HepG2 (cell line): ENCODE results near the gene GLB1L3.

ENCODE experiments used
- CCDC6 ChIP-seq: sonication (generic); formaldehyde crosslinking; IDR thresholded peaks from 2 replicates; pipeline ENCODE4 v1.8.1; 2022; ENCODE audit warnings: mild to moderate bottlenecking, missing genetic modification reagents, moderate library complexity
- POLR2A ChIP-seq, 2 experiments: IDR thresholded peaks; 2 replicates each; pipeline ENCODE4 v1.6.1; 2011; ENCODE audit warnings: low read depth in 2 of 2, low read length in 2 of 2, mild to moderate bottlenecking in 1 of 2, moderate library complexity in 1 of 2; ENCODE audit not compliant: insufficient read depth in 1 of 2
- ZNF749 ChIP-seq: sonication (generic); formaldehyde crosslinking; IDR thresholded peaks from 2 replicates; pipeline ENCODE4 v1.8.0; 2022; ENCODE audit warnings: mild to moderate bottlenecking, missing genetic modification reagents, moderate library complexity, borderline replicate concordance
- TF ChIP-seq, protein P1 (sequence below): sonication (generic); formaldehyde crosslinking; IDR thresholded peaks from 2 replicates; pipeline ENCODE4 v1.4.0; 2020; ENCODE audit warnings: missing genetic modification reagents, borderline replicate concordance

DNA sequence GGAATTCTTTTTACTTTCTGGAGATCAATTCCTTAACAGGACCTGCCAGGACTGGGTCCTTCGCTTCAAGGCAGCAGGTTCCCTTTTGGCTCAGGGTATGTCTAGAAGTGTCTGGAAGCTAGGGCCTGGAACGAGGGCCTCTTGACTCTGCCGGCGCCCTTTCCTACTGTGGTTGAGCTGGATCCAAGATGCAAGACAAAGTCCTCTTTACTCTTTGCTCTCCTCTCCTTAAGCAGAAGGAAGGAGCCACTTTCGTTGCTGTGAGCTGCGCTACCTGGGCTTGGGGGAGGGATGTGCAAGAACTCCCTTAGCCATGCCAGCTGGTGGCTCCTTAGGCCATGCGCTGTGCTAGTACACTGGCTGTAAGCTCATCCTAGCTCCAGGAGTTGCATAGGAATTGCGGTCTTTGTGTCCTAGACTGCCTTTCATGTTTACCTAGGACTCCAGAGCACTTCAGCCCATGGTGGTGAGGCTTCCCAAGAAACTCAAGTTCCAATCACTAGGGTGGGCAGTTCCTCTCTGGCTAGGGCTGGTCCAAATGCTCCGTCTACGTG is 73.7 kb downstream of the GLB1L3 start:
- TF ChIP-seq CCDC6 (CRISPR knock-in tag) (no peak), ZNF749 (no peak), POLR2A (IDR thresholded peaks at IDR 0.05; ENCODE audit: insufficient read depth in 1 of 2, low read depth in 2 of 2, low read length in 2 of 2) (no peak)
- TF ChIP-seq, protein P1, sequence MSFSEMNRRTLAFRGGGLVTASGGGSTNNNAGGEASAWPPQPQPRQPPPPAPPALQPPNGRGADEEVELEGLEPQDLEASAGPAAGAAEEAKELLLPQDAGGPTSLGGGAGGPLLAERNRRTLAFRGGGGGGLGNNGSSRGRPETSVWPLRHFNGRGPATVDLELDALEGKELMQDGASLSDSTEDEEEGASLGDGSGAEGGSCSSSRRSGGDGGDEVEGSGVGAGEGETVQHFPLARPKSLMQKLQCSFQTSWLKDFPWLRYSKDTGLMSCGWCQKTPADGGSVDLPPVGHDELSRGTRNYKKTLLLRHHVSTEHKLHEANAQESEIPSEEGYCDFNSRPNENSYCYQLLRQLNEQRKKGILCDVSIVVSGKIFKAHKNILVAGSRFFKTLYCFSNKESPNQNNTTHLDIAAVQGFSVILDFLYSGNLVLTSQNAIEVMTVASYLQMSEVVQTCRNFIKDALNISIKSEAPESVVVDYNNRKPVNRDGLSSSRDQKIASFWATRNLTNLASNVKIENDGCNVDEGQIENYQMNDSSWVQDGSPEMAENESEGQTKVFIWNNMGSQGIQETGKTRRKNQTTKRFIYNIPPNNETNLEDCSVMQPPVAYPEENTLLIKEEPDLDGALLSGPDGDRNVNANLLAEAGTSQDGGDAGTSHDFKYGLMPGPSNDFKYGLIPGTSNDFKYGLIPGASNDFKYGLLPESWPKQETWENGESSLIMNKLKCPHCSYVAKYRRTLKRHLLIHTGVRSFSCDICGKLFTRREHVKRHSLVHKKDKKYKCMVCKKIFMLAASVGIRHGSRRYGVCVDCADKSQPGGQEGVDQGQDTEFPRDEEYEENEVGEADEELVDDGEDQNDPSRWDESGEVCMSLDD (CRISPR knock-in tag), result no peak
